VCaP (cell line): ENCODE results near the gene TDP2.
"Not testable (repeated sequence)": the region's sequence is repeated elsewhere in the genome, so short reads cannot be mapped to it uniquely, and the experiment has no call there.

Experiments
- H3K27ac ChIP-seq: fragments of 450-650 bp; 2 replicates; pipeline ENCODE4 v1.5.1; 2017
- TF ChIP-seq, protein P1 (sequence below): fragments of 450-650 bp; conservative IDR thresholded peaks from 2 replicates; pipeline ENCODE4 v1.5.1; 2017; ENCODE audit warnings: mild to moderate bottlenecking, moderate library complexity

TDP2 gene

DNA sequence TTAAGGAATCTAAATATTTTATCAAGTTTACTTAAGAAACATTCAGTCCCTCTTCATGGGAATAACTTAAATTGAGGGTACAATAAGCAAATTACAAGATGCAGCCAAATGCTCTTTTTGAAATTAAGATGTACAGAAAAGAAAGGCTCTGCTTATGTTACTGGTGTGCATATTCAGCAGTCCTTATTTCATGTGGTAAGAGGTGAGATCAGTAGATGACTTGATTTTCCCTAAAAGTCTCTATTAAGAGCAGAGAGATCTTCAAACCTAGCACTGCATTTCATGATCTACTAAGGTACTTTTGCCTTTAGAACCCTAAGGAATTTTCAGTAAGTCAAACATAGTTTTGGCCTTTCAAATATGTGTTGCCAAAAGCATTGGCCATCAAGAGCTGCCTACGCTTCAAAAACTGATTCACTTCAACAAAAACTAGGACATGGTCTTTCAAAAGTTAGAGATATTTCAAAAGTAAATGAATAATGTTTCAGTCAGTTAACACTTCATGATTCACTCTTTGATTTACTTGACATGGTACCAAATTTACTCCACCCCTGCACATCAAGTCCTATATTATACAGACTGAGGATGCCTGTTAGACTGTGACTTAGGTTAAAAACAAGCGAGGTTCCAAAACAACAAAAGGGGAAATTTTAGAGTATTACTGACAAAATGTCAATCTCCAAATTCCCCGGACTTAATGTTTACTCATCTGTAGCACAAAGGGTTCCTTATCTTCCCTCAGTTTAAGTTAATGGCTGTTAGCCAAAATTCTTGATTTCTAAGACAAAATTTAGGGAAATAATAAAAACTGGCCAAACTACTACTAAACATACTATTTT, 33.0 kb upstream of the TDP2 start:
- TF ChIP-seq, protein P1, sequence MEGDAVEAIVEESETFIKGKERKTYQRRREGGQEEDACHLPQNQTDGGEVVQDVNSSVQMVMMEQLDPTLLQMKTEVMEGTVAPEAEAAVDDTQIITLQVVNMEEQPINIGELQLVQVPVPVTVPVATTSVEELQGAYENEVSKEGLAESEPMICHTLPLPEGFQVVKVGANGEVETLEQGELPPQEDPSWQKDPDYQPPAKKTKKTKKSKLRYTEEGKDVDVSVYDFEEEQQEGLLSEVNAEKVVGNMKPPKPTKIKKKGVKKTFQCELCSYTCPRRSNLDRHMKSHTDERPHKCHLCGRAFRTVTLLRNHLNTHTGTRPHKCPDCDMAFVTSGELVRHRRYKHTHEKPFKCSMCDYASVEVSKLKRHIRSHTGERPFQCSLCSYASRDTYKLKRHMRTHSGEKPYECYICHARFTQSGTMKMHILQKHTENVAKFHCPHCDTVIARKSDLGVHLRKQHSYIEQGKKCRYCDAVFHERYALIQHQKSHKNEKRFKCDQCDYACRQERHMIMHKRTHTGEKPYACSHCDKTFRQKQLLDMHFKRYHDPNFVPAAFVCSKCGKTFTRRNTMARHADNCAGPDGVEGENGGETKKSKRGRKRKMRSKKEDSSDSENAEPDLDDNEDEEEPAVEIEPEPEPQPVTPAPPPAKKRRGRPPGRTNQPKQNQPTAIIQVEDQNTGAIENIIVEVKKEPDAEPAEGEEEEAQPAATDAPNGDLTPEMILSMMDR = no peak
- no peak overlapping the region for H3K27ac ChIP-seq

DNA sequence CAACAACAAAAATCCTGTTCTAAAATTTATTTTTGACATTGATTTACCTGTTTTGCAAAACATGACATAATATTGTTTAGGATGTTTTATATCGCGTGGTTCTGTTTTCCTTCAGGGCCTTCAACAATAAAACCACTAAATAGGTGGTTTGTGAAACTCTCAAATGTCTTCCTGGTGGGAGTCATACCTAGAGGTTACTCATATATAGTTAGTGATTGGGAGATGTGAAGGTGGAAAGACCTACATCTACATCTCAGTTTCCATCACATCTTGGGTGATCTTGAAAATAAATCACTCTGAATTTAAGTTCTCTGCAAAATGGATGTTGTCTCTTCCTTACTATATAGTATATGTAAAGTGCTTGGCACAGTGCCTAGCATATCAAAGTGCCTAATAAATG, 29.4 kb upstream of the TDP2 start:
- TF ChIP-seq, protein P1 = no peak

DNA sequence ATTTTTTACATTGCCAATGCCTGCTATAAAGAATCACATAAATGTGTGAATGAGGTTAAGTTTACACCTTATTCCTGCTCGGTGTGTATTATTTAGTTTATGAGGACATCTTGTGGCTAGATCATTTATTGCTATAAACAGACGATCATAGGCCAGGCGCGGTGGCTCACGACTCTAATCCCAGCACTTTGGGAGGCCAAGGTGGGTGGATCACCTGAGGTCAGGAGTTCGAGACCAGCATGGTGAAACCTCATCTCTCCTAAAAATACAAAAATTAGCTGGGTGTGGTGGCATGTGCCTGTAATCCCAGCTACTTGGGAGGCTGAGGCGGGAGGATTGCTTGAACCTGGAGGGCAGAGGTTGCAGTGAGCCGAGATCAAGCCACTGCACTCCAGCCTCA, 28.9 kb upstream of the TDP2 start:
- H3K27ac ChIP-seq = not testable (repeated sequence)
- TF ChIP-seq, protein P1 = peak; percentile 75

More for the DNA sequence above, 29.4 kb upstream of the TDP2 start:
- no peak overlapping the region for H3K27ac ChIP-seq

DNA sequence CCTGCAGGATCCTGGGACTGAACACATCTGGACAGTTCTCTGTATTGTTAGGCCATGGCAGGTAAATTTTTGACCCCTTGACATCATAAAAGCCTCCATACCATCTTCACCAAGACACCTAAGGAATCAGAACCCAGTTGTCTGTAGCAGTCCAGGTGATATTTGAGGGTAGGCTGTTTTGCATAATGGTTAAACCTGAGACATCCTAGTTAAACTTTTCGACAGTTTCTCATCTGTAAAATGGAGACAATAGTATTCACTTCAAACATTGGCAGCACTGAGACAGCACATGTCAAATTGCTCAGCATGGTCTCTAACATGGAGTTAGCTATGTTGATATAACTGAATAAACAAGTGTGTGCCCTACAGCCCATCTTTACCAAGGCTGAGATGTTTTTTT, 27.5 kb upstream of the TDP2 start:
- H3K27ac ChIP-seq = peak overlapping the region; percentile 32
- TF ChIP-seq, protein P1 = no peak

DNA sequence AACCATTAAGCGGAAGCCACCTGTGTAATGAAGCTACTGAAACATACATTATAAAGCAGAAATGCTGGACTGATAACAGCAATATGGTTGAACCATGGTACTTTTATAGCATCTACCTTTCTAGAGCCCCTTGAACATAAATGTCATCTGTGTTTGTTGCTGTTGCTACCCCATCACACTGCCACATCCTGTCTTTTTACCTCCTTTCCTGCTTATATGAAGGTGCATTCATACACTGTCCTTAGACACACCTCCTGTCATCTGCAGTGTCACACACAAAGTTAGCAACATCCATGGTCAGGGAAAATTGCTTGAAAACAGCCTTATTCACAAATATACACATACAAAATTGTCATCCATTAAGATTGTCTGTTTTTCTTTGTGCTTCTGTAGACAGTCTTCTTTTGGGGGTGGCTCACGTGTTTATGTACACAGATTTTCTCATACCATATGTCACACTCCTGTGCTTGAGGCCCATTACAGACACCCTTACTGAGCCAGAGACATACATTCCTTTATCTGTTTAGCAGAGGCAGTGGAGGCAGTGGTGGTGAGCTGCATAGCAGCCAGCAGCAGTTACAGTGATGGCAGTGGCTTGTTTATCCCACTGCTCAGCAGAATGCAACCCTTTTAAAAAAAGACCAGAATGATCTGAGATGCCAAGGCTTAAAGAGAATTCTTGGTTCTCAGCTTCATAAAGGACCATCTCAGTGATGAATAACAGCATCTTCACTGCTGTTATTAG, 26.3 kb upstream of the TDP2 start:
- TF ChIP-seq, protein P1 = no peak
- no peak overlapping the region for H3K27ac ChIP-seq

DNA sequence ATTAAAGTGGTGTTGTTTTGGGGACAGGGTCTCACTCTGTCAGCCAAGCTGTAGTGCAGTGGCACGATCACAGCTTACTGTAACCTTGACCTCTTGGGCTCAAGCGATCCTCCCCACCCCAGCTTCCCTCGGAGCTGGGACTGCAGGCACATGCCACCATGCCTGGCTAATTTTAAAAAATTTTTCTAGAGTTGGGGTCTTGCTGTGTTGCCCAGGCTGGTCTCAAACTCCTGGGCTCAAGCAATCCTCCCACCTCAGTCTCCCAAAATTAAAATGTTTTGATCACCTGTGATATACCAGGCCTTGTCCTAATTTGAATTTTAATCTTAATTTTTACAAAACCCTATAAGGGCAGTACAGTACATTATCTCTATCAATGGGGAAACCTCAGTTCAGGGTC, 25.7 kb upstream of the TDP2 start:
- TF ChIP-seq, protein P1 = no peak
- no peak overlapping the region for H3K27ac ChIP-seq

DNA sequence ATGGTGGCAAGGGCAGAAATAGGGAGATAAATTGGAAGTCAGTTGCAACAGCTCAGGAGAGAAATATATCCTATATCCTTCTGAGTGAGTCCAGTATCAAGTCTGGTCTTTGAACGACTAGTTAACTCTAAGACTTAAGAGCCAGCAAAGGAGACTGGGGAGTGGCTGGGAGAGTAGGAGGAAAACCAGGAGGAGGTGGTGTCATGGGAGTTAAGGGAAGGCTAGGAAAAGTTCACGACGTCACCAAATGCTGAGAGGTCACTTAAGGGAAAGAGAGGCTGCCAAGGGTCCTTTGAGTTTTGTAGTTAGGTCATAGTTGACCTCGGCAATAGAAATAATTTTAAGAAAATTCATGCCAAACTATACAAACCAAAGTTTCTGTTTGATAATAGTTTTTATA, 25.3 kb upstream of the TDP2 start:
- TF ChIP-seq, protein P1 = no peak
- no peak overlapping the region for H3K27ac ChIP-seq
